ENCODE data around the gene ALG13. TPM values are rescaled to one million over a fixed set of nuclear protein-coding genes. Genes with fewer than 3 reads are reported as not detected.

Gene ALG13
- 73.9 TPM for total RNA-seq

DNA sequence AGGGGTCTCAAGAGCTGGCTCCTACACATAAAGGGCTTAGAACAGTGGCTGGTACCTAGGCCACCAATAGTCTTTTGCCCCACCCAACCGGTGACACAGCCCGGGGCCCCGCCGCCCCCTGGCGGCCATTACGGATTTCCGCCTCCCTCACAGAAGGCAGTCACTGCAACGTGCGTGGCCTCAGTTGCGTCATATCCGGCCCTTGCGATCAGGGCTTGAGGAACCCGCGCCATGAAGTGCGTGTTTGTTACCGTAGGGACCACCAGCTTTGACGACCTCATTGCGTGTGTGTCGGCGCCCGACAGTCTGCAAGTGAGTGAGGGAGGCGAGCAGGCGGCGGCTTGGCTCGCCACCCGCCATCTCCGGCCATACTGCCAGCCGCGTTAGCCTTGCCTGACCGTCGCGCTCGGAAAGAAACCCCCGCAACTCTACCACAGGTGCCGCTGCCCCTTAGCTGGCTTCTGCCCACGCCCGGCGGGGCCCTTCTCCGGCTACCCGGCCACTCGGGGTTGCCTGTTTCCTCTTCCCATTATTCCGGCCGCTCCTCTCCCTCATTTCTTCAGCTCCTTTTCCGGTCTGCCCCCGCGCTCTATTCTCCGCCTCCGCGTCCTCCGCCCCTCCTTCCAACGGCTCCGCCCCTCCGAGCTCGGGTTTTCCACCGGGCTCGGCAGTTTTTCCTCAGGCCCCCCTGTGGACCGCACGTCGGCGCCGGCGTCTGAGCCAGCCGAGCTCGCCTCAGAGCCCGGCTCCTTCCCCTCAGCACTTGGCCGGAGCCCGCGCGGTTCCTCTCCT lies at the start of gene ALG13:
Gene ALG13, plus strand, starts transcription at position 183 of the 792 bp plus-strand sequence. Its CDS starts 49 bp downstream, at position 232.

Small RNA genes within 50 kb of the gene (small RNA-seq; reads per million reads assigned to genes)
- gene RNA5SP512 (ENCODE audit: low replicate concordance) = not detected

Other genes with a start within 250 kb of the ALG13 start
- gene SERTM2, start 169.5 kb upstream of the ALG13 start, total RNA-seq = not detected
- gene TRPC5OS, start 195.0 kb downstream of the ALG13 start, total RNA-seq = not detected